Erythroblast (primary cell): ENCODE data around the gene TUFT1.
A peak's percentile ranks its signal among the peaks of the same experiment; 100 is the strongest.

ENCODE experiments used
- DNase-seq, 2 experiments: peaks; one replicate each; lab custom pipeline; 2025; lab: John Stamatoyannopoulos, UW
- GATA1 ChIP-seq: IDR thresholded peaks from 2 replicates; pipeline ENCODE4 v1.6.1; 2011; ENCODE audit warnings: low read depth, mild to moderate bottlenecking, control low read depth, low read length, moderate library complexity
- POLR2A ChIP-seq: IDR thresholded peaks from 2 replicates; pipeline ENCODE4 v1.6.1; 2011; ENCODE audit warnings: mild to moderate bottlenecking, low read length

Gene TUFT1, protein sequence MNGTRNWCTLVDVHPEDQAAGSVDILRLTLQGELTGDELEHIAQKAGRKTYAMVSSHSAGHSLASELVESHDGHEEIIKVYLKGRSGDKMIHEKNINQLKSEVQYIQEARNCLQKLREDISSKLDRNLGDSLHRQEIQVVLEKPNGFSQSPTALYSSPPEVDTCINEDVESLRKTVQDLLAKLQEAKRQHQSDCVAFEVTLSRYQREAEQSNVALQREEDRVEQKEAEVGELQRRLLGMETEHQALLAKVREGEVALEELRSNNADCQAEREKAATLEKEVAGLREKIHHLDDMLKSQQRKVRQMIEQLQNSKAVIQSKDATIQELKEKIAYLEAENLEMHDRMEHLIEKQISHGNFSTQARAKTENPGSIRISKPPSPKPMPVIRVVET

GRCh38 chr1:151540021-151540981 lies at the start of gene TUFT1:
Gene TUFT1, plus strand, starts transcription at chr1:151540309. Its CDS starts 58 bp downstream, at chr1:151540367.
- no peak for TF ChIP-seq GATA1
- peak; percentile 96 for TF ChIP-seq POLR2A

DNA sequence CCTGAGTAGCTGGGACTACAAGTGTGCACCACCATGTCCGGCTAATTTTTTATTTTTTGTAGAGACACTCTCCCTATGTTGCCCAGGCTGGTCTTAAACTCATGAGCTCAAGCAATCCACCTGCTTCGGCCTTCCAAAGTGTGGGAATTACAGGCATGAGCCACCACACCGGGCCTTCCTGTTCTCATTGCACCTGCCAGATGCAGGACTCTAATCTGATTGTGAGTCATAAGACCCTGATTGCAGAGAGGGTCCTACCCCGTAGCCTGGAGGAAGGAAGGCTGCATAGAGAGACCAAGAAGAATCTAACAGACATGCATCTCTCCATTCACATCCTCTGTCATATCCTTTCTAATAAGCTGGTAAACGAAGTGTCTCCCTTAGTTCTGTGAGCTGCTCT lies 48.5 kb upstream of the TUFT1 start:
- TF ChIP-seq GATA1 (no peak), POLR2A (no peak)
- DNase-seq: no peak

More at GRCh38 chr1:151540021-151540981, at the start of gene TUFT1:
- DNase-seq: peak; percentile 94 to 97

DNA sequence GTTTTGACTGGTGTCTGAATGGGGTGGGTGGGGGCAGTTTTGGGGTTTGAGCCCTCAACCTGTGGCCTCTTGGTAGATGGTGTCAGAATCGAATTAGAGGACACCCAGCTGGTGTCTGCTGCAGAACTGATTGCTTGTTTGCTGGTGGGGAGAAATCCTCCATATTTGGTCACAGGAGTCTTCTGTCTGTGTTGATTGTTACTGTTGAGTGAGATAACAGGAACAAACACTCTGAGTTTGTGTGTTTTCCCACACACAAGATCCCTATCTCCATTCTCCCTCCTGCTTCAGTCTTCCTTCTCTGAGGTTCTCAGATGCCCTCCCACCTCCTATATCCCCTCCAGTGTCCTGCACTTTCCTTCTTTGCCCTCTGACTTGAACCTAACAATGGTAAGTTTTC lies 48.0 kb upstream of the TUFT1 start:
- DNase-seq: peak in 1 of 2 experiments; percentile 71
- TF ChIP-seq POLR2A (no peak), GATA1 (no peak)

GRCh38 chr1:151493042-151493441 lies 47.1 kb upstream of the TUFT1 start:
- TF ChIP-seq POLR2A: no peak
- TF ChIP-seq GATA1: no peak
- no peak for DNase-seq

DNA sequence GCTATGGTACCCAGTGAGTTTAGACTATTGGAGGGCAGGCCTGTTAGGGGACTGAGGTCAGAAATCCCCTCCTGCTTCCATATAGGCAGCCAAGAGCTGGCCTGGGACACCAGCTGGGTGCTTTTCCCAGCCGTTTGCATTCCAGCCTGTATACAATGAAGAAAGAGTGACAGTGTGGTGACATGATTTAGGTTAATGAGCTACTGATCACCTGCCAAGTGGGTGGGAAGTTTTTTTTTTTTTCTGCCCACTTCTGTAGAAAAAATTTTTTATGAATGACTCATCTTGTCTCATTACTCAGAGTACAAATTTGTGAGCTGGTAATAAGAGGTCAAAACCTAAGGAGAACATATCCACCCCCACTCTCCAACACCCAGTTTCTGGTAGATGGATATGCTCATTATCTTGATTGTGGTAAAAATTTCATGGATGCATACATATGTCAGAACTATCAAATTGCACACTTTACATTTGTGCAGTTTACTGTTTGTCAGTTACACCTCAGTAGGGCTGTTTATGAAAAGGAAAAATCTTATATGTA lies 45.3 kb upstream of the TUFT1 start:
- TF ChIP-seq GATA1 (no peak), POLR2A (no peak)
- DNase-seq: peak in 1 of 2 experiments; percentile 24

DNA sequence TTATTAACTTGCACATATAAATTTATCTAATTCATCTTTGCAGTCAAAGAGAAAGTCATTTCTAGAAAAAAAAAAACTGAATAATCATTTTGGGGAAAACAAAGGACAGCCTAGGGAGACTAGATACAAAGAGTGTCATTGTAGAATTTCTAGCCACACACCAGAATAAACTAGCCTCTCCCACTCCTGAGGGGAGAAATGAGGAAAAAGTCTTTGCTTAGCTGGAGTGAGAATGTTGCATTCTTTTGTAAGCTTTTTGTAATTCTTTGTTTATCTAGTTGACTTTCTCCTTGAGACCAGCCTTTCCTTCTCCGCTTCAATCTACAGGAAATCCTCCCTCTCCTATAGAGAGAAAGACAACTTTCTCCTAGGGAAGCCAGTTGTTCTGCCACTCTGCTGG lies 44.8 kb upstream of the TUFT1 start:
- DNase-seq: no peak
- no peak for TF ChIP-seq GATA1
- no peak for TF ChIP-seq POLR2A

DNA sequence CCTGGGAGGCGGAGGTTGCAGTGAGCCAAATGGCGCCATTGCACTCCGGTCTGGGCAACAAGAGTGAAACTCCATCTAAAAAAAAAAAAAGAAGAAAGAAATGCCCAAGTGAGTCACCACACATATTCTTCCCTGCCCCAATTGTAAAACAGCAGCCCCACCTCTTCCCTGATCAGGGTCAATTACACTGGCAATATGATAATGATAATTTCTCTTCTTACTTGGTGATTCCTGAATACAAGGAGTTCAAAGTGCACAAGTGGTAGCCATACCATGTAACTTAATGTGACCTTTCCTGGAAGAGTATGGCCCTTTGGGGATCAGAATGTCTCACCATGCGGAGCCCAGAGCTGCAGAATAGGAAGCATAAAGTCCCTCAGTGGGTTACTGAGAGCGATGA lies 40.7 kb upstream of the TUFT1 start:
- no peak for DNase-seq
- TF ChIP-seq GATA1 (no peak), POLR2A (no peak)

GRCh38 chr1:151499930-151500329 lies 40.2 kb upstream of the TUFT1 start:
- TF ChIP-seq GATA1 (no peak), POLR2A (no peak)
- no peak for DNase-seq

GRCh38 chr1:151501474-151501873 lies 38.6 kb upstream of the TUFT1 start:
- TF ChIP-seq POLR2A (no peak), GATA1 (no peak)
- DNase-seq: no peak

- TF ChIP-seq POLR2A: no peak
- no peak for TF ChIP-seq GATA1
- peak; percentile 31 to 47 for DNase-seq
These were observed 37.9 kb upstream of the TUFT1 start for GRCh38 chr1:151502035-151502700.

DNA sequence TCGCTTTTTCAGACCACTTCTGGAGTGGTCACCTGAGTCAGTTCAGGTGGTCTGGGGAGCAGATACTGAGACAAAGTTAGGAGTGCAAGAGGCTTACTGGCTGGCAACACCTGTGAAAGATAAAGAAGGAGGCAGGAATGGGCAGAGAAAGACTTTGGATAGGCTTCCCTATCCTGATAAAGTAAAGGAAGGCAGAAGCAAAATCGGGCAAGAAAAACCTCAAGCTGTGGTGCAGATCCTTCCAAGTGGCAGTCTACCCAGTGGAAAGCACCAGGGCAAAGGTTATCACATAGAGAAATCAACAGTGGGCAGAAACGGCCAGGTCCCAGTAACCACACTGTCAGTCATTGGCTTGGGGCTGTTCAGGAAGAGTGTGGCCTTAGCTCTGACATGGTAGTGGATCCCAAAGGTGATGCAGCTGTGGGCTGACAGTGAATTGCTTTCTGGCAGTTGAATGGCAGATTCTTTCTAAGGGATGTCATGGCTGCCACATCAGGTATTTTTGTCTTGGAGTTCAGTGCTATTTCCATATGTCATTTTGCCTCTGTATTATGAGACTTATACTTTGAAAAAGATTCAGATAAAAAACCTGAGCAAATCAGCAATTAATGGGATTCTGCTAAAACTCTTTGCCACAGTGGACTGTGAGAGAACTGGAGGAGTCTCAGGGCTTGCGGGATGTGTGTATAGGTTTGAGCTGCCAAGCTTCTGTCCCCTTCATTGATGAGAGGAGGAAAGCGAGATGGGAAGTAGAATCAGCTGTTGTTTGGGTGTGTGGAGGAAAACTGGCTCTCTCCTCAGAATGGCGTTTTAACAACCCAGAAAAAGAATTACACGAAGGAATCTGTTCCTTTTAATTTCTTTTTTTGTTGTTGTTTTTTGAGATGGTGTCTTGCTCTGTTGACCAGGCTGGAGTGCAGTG lies 37.0 kb upstream of the TUFT1 start:
- TF ChIP-seq GATA1: no peak
- TF ChIP-seq POLR2A: no peak

GRCh38 chr1:151504252-151504651 lies 35.9 kb upstream of the TUFT1 start:
- TF ChIP-seq GATA1 (no peak), POLR2A (no peak)
- DNase-seq: no peak

More for the DNA sequence above, 37.0 kb upstream of the TUFT1 start:
- DNase-seq: no peak
